Measurements from ENCODE around the gene INHBE.

The INHBE gene

DNA sequence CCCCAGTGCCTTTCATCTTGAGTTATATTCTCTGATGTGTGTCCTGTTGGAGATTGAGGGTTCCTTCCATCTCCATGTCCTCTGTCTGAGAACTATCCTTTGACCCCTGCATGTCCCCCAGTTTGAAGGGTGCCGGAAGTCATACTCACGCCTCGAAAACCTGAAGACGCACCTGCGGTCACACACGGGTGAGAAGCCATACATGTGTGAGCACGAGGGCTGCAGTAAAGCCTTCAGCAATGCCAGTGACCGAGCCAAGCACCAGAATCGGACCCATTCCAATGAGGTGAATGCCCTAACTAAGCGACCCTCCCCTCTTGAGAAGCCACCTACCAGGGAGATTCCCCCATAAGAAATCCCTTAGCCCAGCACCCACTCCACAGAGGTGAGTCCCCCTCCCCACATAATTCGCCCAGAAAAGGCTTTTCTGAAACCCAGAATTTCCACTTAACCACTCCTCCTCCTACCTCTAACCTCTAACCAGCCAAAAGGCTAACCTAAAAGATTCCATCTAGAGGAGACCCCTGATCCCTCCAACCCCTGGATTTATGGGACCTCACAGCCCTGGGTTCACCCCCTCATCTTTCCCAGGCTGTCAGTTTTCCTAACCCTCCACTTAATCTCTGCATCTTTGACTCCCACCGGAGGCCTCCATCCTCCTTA, 12.2 kb downstream of the INHBE start:
- no peak overlapping the region for H3K4me3 ChIP-seq (IDR thresholded peaks at IDR 0.05; ENCODE audit: insufficient read depth, low read depth, low read length)
- no peak for TF ChIP-seq CTCF (conservative IDR thresholded peaks at IDR 0.05; ENCODE audit: low read depth, low read length)
- H3K4me1 ChIP-seq (ENCODE audit: low read depth, poor library complexity, severe bottlenecking): peaks cover 7% of the 10 kb centered on the region
- no peaks in the 10 kb centered on the region for H3K79me2 ChIP-seq (ENCODE audit: insufficient read depth, low read depth)
- no peaks in the 10 kb centered on the region for H4K20me1 ChIP-seq (ENCODE audit: insufficient read depth)
- H3K27me3 ChIP-seq (ENCODE audit: insufficient read depth, low read depth): peaks cover 93% of the 10 kb centered on the region
- no peaks in the 10 kb centered on the region for H3K36me3 ChIP-seq (ENCODE audit: insufficient read depth)
- no peak overlapping the region for H3K4me2 ChIP-seq
- H2AFZ ChIP-seq (ENCODE audit: low read depth): no peak overlapping the region
- H3K9ac ChIP-seq: no peak overlapping the region
- no peak overlapping the region for H3K27ac ChIP-seq

DNA sequence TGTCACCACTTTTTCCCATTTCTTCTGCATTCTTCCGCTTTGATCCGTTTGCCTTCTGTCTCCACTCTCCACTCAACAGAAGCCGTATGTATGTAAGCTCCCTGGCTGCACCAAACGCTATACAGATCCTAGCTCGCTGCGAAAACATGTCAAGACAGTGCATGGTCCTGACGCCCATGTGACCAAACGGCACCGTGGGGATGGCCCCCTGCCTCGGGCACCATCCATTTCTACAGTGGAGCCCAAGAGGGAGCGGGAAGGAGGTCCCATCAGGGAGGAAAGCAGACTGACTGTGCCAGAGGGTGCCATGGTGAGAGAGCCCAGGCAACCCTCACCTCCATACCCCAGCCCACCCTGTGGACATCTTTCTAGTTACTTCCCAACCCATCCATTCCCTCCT, 12.8 kb downstream of the INHBE start:
- Histone ChIP-seq H3K9ac (no peak overlapping the region), H3K4me2 (no peak overlapping the region), H3K27me3 (ENCODE audit: insufficient read depth, low read depth) (peaks cover 99% of the 10 kb centered on the region), H3K36me3 (ENCODE audit: insufficient read depth) (no peaks in the 10 kb centered on the region), H3K4me3 (IDR thresholded peaks at IDR 0.05; ENCODE audit: insufficient read depth, low read depth, low read length) (no peak overlapping the region), H3K79me2 (ENCODE audit: insufficient read depth, low read depth) (no peaks in the 10 kb centered on the region), H2AFZ (ENCODE audit: low read depth) (no peak overlapping the region), H3K4me1 (ENCODE audit: low read depth, poor library complexity, severe bottlenecking) (peaks cover 5% of the 10 kb centered on the region), H4K20me1 (ENCODE audit: insufficient read depth) (no peaks in the 10 kb centered on the region), H3K27ac (no peak overlapping the region)
- TF ChIP-seq CTCF (conservative IDR thresholded peaks at IDR 0.05; ENCODE audit: low read depth, low read length): no peak

DNA sequence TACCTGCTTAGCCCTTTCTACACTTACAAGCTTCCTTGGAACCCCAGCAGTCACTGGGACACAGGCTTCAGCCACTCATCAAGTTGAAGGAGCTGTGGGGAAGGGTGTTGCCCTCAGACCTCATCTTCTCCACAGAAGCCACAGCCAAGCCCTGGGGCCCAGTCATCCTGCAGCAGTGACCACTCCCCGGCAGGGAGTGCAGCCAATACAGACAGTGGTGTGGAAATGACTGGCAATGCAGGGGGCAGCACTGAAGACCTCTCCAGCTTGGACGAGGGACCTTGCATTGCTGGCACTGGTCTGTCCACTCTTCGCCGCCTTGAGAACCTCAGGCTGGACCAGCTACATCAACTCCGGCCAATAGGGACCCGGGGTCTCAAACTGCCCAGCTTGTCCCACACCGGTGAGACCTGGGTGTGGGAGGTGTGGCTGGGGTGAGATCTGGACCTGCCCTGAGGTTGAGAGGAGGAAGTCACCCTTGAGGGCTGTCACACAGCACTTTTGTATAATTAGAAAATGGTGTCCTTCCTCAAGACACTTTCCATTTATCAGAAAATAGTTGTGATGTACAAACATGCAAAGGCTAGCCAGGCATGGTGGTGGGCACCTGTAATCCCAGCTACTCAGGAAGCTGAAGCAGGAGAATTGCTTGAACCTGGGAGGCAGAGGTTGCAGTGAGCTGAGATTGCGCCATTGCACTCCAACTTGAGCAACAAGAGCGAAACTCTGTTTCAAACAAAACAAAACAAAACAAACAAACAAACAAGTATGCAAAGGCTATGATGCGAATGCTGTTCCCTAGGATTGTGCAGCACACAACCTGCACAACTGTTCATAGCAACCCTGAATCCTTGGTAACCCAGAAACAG, 14.4 kb downstream of the INHBE start:
- H3K27me3 ChIP-seq (ENCODE audit: insufficient read depth, low read depth): peaks cover 100% of the 10 kb centered on the region
- H3K27ac ChIP-seq: no peak overlapping the region
- H3K4me2 ChIP-seq: no peak overlapping the region
- H3K36me3 ChIP-seq (ENCODE audit: insufficient read depth): no peaks in the 10 kb centered on the region
- H4K20me1 ChIP-seq (ENCODE audit: insufficient read depth): no peaks in the 10 kb centered on the region
- H3K9ac ChIP-seq: no peak overlapping the region
- H3K4me1 ChIP-seq (ENCODE audit: low read depth, poor library complexity, severe bottlenecking): no peaks in the 10 kb centered on the region
- no peak overlapping the region for H2AFZ ChIP-seq (ENCODE audit: low read depth)
- no peaks in the 10 kb centered on the region for H3K79me2 ChIP-seq (ENCODE audit: insufficient read depth, low read depth)
- no peak overlapping the region for H3K4me3 ChIP-seq (IDR thresholded peaks at IDR 0.05; ENCODE audit: insufficient read depth, low read depth, low read length)
- no peak for TF ChIP-seq CTCF (conservative IDR thresholded peaks at IDR 0.05; ENCODE audit: low read depth, low read length)

DNA sequence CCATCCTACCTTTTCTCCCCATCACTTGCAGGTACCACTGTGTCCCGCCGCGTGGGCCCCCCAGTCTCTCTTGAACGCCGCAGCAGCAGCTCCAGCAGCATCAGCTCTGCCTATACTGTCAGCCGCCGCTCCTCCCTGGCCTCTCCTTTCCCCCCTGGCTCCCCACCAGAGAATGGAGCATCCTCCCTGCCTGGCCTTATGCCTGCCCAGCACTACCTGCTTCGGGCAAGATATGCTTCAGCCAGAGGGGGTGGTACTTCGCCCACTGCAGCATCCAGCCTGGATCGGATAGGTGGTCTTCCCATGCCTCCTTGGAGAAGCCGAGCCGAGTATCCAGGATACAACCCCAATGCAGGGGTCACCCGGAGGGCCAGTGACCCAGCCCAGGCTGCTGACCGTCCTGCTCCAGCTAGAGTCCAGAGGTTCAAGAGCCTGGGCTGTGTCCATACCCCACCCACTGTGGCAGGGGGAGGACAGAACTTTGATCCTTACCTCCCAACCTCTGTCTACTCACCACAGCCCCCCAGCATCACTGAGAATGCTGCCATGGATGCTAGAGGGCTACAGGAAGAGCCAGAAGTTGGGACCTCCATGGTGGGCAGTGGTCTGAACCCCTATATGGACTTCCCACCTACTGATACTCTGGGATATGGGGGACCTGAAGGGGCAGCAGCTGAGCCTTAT, 15.3 kb downstream of the INHBE start:
- Histone ChIP-seq H3K36me3 (ENCODE audit: insufficient read depth) (no peaks in the 10 kb centered on the region), H3K27me3 (ENCODE audit: insufficient read depth, low read depth) (peaks cover 91% of the 10 kb centered on the region), H3K4me1 (ENCODE audit: low read depth, poor library complexity, severe bottlenecking) (no peaks in the 10 kb centered on the region), H4K20me1 (ENCODE audit: insufficient read depth) (no peaks in the 10 kb centered on the region), H3K4me3 (IDR thresholded peaks at IDR 0.05; ENCODE audit: insufficient read depth, low read depth, low read length) (no peak overlapping the region), H3K27ac (no peak overlapping the region), H3K9ac (no peak overlapping the region), H2AFZ (ENCODE audit: low read depth) (no peak overlapping the region), H3K79me2 (ENCODE audit: insufficient read depth, low read depth) (no peaks in the 10 kb centered on the region), H3K4me2 (no peak overlapping the region)
- no peak for TF ChIP-seq CTCF (conservative IDR thresholded peaks at IDR 0.05; ENCODE audit: low read depth, low read length)
